HG03575 (cell line): ENCODE measurements around the gene VEGFC.

Source experiments
- ATAC-seq: cut with Tn5 transposase; IDR thresholded peaks from one replicate; pipeline ENCODE4 v1.9.1; 2021; ENCODE audit not compliant: unreplicated experiment, insufficient number of reproducible peaks, low FRiP score; ENCODE audit errors: extremely low read depth

VEGFC gene, protein sequence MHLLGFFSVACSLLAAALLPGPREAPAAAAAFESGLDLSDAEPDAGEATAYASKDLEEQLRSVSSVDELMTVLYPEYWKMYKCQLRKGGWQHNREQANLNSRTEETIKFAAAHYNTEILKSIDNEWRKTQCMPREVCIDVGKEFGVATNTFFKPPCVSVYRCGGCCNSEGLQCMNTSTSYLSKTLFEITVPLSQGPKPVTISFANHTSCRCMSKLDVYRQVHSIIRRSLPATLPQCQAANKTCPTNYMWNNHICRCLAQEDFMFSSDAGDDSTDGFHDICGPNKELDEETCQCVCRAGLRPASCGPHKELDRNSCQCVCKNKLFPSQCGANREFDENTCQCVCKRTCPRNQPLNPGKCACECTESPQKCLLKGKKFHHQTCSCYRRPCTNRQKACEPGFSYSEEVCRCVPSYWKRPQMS

DNA sequence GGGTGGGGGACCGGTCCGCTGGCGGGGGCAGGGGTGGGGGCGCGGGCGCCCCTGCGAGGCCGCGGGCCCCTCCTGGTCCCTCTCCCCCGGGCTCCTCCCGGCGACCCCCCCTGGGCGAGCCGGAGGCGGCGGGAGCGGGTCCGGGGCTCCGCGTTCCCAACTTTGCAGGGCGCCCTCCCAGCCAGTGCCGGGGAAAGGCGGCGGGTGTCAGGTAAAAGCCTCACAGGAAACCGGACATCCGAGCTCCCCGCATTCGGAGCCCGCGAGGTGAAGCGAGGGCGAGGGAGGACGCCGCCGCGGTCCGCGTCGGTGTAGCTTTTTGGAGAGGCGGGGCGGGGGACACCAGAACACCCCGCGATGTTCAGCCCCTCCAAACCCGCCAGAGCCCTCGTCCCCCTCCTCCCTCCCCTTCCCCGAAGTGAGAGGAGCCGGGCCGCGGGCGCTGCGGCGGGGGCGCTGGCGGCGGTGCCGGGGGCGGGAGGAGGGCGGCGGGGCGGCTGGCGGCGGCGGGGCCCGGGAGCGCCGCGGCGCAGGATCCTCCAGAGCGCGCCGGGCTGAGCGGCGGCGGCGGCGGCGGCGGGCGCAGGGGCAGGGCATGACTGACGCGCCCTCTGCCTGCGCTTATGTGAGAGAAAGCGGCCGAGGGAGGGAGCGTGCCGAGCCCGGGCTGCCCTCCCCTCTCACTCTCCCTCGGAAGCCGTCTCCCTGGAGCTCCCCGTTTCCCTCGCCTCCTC is at the start of gene VEGFC:
Gene VEGFC, minus strand, starts transcription at position 597 of the 734 bp plus-strand sequence. CDS start 611 bp downstream, outside the sequence.
- ATAC-seq: no peak

DNA sequence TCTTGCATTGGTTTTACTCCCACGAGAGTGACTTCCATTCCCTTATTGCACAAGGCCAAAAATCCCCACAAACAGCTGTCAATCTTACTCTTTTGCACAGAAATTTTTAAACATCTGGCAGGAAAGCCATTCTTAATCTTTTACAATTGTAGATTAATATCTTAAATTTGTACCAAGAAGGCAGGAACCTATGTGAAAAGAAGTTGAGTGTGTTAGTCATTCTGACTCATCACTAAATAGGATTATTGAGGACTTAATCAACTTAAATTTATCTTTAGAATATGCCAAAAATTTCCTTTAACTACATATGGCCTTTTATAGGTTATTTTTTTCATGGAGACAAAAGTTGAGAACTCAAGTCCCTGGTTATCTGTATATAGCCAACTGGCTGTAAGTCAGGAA is 49.0 kb upstream of the VEGFC start:
- ATAC-seq: no peak

DNA sequence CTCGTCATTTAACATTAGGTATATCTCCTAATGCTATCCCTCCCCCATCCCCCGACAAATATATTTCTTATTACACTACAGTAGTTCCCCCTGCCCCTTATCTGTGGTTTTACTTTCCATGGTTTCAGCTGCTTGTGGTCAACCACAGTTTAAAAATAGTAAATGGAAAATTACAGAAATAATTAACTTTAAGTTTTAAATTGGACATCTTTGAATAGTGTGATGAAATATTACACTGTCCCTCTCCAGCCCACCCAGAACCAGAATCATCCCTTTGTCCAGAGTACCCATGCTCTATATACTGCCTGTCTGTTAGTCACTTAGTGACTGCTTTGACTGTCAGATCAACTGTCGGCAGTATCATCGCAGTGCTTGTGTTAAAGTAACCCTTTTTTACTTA is 47.4 kb upstream of the VEGFC start:
- no peak for ATAC-seq

DNA sequence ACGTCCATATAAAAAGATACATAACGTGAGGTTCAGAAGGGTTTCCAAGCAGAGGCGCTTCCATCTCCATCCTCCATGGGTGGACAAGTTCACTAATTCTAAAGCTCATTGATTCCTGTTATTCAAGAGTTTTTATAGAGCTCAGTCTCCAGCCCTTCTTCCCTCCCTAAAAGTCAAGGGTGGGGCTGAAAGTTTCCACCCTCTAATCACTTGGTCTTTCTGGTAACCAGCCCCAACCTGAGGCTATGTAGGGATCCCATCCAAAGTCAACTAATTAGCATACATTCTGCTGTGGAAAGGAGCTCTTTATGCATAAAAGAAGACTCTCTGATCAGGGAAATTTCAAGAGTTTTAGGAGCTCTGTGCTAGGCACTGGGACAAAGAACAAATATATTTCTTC is 46.9 kb upstream of the VEGFC start:
- no peak for ATAC-seq

DNA sequence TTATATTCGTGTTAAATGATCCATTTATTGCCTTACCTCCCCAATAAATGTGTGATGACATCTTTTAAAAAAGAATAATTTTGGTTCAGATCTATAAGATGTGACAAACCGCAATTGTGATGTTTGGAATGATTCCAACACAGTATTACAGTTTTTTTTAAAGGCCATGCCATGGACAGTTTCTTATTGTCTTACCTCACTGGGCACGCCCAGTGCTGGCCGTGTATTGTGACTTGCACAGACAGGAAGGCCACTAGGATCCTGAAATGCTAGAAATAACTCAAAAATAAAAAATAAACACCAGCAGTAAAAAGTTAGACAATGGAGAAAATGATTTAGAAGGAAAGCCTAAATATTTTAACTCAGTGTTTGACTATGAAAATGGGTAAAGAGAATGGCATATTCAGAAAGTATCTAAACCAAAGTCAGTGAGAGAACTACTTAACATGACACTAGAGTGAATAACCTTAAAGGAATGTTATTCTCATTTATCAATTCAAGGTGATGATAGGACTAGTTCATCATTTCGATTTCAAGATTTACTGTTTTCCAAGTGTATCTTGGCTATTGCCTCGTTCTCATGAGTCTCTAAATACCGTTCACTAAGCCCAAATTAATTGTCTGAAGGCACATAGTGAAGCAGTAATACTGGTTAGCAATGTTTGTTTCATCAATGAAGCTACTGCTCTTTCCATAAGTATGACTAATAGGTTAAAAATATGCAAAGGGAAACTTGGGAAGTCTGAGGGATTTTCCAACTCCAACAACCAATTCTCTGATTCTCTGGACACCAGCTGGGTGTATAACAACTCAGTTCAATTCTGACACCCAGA is 46.1 kb upstream of the VEGFC start:
- no peak for ATAC-seq

DNA sequence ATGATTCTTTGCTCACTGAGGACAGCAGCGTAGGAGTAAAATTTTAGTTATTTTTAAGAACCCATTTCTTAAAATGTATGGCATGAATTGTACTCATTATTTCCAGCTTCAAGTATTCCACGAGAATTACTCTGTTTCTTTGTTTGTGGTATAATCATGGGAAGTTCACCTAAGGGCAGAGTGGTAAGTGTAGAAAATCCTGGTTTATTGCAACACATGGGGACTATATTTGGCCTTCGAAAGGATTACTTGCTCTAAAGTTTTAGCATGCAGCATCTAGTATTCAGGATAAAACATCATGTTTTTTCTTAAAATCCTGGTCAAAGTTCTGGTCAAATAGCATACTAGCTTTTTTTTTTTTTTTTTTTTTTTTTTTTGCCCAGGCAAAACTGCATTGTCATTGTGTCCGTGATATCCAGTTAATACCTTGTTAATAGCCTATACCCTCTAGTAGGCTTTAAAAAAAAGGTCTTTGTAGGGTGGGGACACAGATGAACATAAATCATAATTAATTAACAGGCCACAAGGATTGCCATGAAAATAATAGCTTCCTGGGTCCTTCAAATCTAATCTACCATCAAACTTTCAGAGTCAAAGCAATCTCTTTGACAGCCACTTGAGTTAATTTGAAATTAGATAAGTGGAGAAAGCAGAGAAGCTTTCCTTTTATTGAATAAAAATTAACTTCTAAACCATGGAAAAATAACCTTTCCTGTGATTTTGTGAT is 44.6 kb upstream of the VEGFC start:
- no peak for ATAC-seq

DNA sequence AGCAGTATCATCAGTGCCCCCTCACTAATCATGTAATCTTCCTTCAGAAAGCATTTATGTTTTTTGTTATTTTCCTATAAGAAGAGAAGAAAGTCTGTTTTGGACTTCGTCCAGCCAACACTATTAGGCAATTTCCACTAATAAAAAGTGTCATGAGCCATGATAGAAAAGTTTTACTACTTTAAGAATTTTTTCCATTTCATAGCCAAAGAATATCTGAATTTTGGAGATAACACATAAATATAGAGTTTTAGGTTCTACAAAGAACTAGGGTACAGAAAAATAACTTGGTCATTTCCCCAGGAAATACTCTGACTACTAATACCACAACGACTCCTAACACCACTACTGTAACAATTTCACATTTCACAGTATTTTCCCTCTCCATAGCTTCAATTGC is 41.8 kb upstream of the VEGFC start:
- ATAC-seq: no peak

DNA sequence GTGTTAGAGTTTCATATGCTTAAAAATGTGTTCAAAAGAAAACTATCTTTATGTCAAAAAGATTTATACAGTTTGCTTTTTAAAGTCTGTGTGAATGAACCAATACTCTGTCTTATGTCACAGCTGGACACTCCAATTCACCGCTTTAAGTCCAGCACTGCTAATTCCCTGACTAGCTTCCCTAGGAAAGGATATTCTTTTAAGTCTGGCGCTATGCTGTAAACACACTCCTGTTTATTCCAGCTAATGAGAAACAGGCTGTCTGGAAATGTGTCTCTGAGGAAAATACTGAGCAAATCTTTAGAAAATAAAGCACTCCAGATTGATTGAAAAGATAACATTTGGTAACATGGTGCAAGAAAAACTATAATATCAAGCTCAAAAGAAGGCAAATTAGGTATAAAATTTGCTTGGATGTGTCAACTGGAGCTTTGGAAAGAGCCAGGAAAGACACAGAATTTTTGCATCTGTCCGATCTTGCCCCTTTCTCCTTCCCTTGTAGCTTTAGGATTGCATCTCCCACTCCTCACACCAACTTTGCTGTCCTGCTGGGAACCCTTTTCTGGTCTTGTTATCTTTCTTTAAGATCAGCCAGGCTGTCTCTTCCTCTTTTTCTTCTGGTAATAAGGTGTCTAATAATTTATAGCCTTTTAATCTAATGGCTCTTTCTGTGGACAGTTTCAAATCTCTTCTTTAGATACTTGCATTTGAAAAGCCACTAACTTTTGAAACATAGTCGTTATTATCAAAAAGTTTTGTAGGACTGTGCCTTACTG is 40.9 kb upstream of the VEGFC start:
- no peak for ATAC-seq

DNA sequence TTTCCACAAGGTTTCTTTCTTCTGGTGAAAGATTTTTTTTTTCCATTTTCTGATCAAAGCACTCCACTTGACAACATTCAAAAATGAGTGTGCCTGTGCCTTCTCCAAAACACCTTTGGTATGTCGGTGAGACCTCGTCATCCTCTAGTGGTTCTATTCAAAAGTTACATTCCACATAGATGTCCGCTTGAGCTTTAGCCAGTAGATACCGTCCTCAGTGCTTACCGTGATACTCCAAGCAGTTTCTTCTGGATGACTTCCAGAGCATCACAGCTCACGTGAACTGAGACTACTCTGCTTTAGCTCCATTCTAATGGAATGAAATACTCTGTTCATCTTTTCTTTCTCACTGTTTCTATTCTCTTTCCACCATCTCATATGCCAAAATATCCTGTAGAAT is 38.2 kb upstream of the VEGFC start:
- ATAC-seq: no peak

DNA sequence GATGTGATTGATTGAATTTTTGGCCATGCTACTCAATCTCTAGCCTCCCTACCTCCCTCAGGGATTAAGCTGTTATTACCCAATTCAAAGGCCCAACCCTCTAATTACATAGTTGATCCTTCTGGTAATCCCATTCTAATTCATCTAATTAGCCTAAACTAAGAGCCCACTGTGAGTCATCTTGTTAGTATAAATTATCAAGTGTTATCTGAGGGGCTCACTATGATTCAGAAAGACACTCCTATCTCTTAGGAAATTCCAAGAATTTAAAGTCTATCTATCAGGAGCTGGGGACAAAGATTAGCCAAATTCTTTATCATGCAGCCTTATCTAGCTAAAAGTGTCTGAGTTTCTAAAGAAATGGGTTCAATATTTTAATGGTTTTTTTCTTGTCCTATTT is 32.9 kb upstream of the VEGFC start:
- ATAC-seq: no peak

DNA sequence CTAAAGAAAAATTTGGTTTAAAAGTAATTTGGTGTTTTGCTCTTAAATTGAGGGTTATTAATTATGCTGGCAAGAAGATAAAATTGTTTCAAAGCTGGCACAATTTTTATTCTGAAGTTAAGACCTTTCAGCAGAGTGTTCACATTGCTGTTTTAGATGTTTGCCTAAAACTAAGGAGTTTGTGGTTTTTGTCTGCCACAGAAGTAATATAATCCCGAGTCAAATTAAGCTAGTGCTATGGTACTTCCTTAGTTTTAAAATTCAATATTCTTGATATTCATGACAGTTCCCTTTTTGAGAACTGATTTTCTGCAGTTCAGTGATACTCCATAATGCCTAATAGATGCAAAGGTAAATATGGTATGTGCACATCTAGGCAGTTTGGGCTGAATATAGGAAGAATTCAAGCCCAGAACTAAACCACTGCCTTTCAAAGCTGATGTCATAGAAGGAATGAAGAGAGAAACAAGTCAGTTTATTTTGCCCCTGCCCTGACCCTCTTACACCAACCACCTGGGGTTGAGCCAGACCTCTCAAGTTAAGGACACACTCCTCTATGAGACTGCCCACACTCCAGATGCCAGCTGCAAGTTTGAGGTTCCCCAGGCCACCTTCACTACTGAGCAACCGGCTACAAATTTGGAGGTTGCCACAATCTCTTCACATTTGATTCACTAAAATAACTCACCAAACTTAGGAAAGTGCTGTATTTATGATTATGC is 32.1 kb upstream of the VEGFC start:
- ATAC-seq: no peak

DNA sequence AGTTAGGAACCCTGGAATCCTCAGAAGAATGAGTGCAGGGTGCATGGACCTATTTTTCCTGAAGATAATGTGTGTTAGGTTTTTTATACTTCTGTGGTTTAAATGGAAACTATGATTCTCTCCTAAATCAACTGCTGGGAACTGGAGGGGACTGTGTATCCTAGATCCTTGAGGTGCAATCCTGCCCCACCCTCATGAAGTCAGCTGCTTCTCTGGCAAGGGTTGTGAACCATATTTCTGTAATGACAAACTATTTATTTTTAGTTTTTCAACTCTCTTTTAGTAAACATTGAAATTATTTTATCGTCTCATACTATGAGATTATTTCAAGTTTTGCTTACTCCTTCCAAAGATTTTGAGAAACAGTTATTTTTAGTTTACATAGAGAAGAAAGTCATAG is 25.8 kb upstream of the VEGFC start:
- ATAC-seq: no peak

DNA sequence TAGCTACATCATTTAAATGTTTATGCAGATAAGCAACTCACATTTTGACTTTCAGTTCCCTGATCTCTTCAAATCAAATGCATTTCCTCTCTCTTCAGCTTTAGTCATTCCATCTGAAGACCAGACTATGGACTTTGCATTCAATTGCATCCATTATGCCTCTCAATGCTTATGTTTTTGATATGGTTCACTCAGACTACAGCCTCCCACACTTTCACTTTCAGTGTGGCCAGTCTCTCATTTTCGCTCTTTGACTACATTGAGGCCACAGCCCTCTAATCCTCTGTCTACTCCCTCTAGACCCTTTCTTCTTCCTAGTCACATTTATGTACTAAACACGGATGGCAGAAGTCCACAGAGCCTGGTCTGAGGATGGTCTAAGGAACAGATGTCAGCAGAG is 24.5 kb upstream of the VEGFC start:
- ATAC-seq: peak; percentile 76

DNA sequence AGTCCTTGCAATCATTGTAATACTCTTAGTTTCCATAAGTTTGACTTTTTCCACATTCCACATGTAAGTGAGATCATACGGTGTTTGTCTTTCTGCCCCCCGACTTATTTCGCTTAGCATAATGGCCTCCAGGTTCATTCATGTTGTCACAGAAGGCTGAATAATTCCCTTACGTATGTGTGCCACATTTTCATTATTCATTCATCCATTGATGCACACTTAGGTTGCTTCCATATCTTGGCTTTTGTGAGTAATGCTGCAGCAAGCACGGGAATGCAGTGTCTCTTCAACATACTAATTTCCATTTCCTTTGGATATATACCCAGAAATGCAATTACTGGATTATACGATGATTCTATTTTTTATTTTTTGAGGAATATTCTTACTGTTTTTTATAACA is 22.0 kb upstream of the VEGFC start:
- ATAC-seq: no peak

DNA sequence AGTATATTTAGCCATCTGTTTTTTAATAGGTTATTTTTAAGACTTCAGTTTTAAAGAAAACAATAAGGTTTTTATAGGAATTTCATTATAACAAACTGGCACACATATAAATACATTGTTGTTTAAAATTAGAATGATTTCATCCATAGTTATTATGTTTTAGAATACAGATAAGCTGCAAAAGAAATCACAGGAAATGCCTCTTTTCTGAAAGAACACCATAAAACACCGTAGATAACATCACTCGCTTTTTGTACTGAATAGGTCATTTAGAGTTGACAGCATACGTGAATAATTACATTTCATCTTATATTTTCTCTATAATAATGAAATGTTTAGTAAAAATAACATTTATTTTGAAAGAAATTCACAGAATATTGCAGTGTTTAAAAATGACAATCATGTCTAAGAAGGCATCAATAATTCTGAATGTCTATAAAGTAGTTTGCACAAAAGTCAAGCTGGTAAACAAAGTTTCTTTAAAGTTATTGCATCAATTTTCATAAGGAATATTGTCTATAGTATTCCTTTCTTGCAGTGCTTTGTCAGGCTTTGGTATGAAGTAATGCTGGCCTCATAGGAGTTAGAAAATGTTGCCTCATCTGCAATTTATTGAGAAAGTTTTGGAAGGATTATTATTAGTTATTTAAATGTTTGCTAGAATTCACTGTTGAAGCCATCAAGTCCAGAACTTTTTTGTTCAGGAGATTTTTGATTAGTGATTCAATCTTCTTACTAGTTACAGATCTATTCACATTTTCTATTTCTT is 17.9 kb upstream of the VEGFC start:
- ATAC-seq: no peak

DNA sequence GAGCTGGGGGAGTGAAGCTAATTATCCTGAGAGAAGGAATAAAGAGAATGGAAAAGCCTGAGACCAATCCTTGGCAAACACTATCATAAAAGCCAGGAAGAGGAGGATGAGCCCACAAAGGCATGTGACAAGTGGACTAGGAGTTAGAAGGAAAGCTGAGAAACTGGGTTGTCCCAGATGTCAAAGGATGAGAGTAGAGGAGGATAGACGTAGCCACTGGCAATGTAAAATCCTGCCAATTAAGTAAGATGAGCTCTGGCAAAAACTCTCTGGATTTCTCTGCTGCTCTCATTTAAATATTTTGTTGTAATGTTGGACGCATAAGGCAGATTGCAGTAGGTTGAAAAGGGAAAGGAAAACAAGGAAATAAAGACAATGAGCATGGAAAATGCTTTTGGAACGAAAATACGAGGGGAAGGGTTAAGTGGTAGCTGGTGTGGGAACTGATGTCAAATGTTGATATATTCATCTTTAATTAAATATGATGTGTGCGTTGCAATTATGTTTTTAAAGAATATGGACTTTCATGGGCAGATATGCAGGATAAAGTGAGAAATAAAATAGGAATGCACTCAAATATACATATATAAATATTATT is 14.2 kb upstream of the VEGFC start:
- no peak for ATAC-seq

DNA sequence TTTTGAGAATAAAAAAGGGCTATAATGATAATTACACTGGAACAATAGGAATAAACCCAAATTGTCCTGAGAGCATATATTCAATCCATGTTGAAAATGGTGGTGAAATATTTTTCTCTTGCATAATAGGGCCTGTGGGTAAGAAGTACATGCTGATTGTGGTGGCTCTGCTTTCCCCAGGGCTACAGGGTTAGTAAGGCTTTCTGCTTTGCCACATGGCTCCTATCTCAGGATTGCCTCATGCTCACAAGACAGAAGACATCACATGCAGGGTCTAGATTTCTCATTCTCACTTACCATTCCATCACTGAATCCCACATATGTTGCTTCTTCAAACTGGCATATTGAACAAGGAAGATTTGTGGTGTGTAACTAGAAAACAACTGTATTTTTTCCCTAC is 12.4 kb upstream of the VEGFC start:
- ATAC-seq: no peak
